NCI-H2081 treated with DMSO at 0.1 percent for 48 hours (cell line): ENCODE measurements around the gene DEFB113.
"Not testable (repeated sequence)": the region's sequence is repeated elsewhere in the genome, so short reads cannot be mapped to it uniquely, and the experiment has no call there.

ENCODE experiments used
- DNase-seq: peaks from one replicate; lab custom pipeline; 2025; lab: John Stamatoyannopoulos, UW

DEFB113 gene, protein sequence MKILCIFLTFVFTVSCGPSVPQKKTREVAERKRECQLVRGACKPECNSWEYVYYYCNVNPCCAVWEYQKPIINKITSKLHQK

DNA sequence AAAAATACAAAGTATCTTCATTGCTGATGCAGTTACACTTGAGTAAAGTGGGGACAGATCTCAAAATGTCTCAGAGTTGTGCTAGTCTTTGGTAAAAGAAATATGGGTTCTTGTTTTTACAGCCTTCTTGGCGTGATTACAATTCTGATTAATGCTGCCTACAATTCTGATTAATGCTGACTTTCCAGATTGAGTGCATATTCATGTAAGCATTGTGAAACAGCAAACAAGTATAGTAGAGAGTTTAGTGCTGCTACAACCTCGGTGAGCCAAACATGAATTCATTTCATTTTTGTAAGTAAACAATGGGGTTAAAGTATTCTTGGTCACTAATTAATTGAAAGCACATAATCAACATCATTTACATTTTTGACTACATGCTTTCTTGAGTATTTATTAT is at the start of gene DEFB113:
Gene DEFB113, minus strand, starts transcription at position 21 of the 400 bp plus-strand sequence. Its CDS starts 0 bp downstream, at position 21.
- DNase-seq = no peak

DNA sequence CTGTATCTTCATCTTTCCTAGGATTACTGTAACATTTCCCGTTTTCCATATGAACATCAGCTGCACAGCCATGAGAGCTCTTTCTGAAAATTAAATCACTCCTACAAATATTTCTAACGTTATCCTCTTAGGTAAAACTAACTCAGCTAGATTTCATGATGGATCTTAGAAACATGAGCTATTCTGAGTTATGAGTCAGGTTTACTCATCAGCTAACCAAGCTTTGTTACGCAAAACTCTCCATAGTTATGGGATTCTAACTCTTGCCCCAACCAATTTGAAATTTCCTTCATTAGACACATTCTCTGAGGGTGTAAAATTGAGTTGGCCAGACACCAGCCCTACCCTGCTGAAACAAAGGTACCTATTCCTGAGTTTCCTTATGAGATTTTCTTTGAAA is 38.4 kb upstream of the DEFB113 start:
- DNase-seq = no peak

DNA sequence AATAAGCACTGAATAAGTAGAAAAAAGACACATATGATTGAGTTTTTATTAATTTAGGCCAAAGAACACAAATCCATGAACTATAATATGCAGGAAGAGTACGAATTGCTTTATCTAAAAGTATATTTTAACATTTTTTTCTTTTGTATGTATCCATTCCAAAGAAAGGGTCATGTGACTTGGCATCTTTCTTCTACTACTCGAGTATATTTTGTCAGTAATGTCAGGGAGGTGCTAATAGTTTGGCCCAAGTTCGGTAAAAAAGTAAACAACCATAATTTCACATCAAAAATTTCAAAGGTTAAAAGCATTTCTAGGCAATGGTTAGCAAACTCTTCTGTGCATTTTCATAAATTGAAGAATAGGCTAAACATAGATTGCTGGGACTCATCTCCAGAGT is 33.7 kb upstream of the DEFB113 start:
- DNase-seq = no peak

DNA sequence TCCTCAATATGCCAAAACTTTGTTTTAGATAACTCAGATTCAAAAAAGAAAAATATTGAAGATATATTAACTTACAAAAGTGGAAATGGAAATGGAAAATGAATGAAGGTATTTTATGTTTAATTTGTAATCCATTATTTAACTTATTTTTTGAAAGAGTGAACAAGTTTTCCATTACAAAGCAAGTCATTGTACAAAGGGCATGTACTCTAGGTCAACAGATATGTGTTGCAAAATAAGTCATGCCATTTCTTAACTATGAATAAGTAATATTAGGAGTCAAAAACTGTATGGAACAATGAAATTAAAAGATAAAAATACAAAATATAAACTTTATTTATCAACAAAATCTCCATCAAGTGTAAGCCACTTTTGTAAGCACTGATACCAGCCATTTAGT is 25.9 kb upstream of the DEFB113 start:
- no peak for DNase-seq

DNA sequence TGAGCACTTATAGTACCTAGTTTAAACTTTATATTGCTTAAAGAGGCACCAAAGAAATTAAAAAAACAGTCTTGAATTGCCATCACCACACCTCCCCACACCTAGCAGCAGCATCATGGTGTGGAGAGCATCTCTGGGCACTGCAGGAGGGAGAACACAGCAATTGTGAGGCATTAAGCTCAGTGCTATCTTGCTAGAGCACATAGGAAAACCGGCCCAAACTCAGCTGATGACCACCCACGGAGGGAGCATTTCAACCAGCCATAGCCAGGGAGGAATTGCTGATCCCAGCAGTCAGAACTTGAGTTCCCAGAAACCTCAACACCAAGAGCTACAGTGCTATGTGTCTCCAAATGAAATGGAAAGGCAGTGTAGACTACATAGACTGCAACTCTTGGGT is 19.5 kb upstream of the DEFB113 start:
- no peak for DNase-seq

DNA sequence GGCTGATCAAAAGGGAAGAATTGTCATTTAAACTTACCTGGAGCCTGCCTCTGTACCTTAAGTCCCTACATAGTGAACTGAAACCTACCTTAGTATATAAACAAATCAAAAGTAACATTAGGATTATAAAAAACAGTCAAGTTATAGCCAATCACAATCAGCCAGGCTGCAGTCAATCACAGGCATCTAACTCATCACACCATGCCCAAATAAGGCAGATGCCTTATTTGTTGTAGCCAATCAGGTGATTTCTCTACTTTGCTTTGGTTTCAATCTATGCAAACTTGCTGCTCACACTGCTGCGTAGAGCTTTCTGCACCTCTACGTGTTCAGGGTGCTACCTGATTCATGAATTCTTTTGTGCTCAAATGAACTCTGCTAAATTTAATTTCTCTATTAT is 18.3 kb upstream of the DEFB113 start:
- DNase-seq = no peak

DNA sequence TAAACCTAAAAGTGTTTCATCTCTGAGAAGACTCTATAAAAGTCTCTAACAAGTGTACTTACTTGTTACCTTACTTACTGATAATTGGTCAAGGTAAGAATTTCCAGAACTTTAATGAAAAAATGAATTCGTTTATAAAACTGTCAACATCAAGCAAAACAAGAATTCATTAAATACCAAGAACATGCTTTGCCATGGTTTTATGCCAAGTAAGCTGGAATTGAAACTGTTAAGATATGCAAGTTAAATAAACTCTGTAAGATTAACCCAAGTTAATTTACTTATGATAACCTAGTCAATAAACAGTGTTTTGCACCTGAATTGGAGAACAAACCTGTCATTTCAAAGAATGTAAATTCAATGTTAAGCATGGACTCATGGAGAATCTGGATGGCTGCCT is 17.1 kb upstream of the DEFB113 start:
- DNase-seq = no peak

DNA sequence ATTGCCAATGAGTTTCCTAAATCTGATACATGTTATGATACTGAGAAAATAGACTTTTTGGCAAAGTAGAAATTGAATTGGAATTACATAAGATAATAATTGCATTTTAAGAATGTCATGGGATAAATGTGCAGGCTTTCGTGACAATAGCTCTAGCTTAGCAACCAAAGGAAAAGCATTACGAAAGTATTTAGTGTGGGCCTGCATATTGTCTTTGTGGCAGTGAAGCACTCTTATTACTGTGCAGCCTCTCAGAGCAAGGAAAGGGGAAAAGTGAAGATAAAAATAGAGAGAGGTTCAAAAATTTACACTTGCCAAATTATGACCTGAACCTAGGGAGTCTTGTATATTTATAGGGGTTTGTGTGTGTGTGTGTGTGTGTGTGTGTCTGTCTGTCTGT is 12.6 kb upstream of the DEFB113 start:
- no peak for DNase-seq

DNA sequence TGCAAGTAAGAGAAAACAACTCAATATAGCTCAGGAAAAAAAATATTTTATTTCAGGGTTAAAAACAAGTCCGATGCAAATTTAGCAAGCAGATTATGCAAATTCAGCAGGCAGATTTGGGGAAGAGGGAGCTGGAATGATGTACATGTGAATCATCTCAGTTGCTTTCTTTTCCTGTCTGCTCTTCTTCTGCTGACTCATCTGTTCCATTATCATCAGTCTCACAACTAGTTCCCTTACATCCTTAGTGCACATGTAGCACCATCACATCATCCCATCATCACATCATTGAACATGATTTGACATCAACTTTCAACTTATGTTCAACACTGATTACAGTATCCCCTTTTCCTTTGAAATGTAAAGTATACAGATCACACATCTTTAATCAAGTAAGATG is 11.5 kb upstream of the DEFB113 start:
- DNase-seq = no peak

DNA sequence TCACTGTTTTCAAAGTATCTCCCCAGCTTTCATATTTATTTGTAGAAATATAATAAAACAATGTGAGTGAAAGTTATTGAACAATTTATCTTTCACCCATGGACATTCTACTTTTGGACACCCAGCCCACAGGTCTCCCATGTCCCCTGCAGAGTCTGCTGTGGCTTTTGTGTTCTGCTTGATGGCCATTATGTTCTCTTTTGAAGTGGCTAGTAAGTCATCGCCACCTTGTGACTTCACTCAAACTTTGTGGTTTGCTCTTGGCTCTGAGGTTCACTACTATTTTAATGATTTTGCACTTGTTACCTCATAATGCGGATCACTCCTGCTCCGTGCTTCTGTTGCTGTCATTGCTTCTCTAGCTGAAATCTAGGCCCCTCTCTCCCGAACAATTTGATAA is 10.2 kb upstream of the DEFB113 start:
- no peak for DNase-seq

DNA sequence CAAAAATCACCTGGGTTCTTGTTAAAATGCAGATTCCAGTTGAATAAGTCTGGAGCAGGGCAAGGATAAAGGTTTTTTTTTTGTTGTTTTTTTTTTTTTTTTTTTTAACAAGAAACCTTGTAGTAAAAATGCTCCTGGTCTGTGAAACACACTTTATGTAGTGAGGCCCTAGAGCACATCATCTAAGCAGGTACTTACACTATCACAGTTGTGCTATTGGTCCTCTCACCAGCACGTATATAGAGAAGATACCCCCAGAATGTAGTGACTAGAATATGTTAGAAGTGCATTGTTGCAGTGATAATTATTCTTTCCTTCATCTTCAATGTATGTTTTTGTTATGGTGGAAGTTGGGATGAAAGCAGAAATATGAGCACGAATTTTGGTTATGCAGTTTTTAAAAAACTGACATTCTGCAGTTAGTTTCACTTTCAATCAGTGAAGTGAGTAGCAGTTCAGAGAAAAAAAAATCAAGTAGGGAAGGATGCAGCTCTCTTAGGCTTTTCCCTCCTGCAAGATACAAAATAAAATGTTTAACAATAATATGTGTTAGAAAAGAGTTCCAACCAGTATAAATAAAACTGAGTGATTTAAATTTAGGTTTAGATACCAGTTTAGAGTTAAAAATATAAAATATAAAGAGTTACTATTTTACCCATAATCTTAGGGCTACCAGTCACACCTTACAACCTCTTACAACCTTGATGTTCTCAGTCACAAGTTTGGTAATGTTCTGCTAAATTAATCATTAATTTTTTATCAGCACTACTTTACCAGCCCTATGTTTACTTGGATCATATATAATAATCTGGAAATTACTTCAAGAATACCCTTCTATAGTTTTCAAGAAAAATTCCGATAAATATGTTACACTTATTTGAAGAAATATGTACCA is 9.2 kb upstream of the DEFB113 start:
- no peak for DNase-seq

DNA sequence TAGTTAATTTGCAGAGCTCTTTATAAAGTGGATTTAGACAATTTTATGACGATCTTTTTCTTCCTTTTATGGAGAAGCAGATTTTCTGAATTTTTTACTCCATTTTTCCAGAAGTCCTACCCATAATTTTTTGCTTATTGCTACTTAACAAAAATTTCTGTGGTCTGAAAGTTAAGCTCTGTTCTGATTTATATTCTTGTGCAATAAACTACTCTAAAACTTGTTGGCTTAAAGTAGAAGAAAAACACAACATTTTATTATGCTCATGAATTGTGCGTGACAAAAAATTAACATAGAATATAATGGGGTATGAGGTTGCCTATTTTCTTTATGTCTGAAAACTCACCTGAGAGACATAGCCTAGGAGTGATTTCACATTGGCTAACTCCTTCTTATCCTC is 2.6 kb downstream of the DEFB113 start:
- no peak for DNase-seq

DNA sequence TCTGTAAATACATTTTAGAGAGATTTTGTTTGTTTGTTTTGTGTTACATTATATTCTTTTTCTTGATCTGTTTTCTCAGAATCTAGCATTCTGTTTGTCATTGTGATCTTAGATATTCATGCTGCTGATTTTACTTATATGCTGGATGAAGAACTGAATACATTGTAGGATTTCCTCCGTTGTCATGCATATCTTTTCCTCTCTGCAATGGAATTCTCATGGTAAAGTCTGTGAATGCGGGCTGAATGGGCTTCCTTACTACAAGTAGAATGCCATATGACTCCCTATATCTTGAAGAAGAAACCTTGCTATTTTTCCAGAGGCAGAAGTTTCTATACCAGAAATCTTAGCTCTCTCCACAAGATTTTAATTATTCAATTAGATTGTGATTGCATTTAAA is 3.1 kb downstream of the DEFB113 start:
- DNase-seq = no peak

DNA sequence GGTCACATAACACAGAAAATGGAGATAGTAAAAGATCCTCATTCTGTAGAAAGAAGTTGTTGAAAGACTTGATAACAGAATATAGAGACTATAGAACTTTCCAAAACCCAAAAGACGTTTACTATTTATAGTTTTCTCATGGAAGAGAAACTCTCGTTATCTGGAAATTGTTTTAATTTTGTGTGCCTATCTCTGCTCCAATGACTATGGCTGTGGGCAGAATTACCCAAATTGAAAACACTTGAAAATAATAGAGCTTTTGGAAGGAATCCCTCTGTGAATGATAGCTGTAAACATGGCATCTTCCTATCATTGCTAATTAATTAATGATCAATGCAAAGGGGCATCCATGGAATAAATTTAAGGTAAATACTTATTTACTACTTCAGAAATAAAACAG is 5.4 kb downstream of the DEFB113 start, which contains the start of gene DEFB114:
Gene DEFB114, minus strand, starts transcription at position 101 of the 400 bp plus-strand sequence. Its CDS starts 59 bp downstream, at position 42.
- DNase-seq = no peak

DNA sequence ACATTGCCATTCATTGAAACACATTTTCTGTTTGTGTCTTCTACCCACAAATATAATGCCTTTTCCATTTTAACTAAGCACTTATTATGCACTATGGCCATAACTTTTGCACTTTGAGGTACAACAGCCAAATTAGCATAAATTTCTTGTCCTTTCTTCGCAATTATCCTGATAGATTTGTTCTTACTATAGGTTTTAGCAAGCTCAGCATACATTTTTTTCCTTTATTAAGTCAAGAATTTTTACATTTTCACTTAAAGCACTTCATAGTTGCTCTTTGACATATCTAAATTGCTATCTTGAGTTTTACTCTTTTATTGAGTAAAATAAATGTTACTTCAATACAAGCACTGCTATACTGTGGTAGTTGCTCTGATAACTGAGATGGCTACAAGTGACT is 11.2 kb downstream of the DEFB113 start:
- DNase-seq = no peak

DNA sequence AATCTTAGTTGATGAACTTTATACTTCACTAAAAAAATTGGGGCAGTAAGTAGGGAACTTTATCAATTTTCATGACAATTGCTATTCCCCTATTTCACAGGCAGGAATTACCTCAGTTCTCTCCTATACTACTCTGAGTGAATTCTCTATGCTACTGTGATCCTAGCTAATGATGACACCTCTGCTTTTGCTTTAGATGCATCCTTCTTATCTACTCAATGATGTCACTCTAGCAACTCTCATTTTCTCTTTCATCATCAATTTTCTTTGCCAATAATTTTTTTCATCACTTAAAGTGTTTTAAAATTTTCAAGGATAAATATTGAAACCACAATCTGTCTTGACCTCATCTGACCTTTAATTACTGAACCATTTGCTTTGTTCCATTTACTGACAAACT is 13.6 kb downstream of the DEFB113 start:
- DNase-seq = no peak

DNA sequence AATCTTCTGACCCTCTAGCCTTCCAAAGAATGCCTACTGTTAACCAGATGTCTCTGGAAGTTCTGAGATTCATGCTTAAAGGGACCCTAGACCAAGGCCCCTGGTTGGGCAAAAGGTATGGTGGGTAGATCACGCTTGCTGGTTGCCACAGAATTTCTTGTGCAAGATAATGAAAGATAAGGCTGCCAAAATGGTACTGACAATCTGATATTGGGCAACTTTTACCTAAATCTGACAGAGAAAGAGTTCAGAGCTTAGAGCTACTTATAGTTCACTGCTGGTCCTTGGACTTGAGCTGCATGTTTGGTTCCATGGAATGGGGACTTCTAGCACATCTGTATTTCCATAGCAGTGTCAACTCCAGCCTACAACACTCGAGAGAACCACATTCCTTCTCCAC is 17.5 kb downstream of the DEFB113 start:
- DNase-seq = no peak

DNA sequence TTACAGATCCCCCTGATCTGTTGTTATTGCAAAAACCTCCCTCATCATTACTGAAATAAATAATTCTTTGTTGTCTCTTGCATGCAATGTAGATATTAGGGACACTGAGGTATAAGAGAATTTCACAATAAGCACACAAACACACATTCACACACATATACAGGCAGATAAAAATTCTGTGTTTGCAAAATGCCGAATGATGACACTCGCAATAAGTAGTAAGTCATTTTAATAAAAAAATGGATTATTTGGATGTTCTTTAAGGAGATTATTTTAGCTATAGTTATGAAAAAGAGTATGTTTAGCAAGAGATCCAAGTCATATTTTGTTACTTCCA is 19.0 kb downstream of the DEFB113 start:
- no peak for DNase-seq

DNA sequence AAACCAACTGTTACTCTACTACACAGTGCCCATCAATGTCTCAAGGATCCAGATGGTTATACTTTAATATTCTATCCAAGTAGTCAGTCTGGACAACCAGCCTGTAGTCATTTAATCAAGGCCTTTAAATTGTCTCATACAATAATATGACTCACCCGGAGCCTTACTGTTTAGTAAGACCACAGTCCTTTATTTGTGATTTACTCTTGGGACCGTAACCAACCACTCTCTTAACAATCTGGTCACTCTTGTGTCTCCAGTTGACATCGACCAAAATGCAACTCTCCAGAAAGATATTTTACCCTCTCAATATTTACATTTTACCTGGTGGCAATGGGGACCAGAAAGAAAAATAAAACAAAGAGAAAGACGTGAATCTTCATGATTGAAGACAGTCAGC is 20.4 kb downstream of the DEFB113 start:
- DNase-seq = no peak

DNA sequence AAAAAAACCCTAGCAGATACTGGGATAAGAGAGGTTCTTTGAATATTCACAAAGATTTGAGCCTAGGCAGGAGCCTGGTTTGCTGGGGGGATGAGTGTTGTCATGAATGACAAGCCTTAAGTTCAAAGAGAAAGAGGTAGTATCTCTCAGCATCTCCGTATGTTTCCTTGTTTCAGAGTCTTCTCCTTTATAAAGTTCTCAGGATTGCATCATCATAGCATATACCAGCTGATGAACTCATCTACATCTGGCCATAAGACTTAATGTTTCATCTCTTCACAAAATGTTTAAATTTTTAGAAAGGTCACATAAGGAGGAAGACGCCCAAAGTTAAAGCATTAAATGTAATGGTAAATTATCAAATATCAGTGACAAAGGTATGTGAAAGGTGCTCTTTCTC is 22.6 kb downstream of the DEFB113 start:
- no peak for DNase-seq

DNA sequence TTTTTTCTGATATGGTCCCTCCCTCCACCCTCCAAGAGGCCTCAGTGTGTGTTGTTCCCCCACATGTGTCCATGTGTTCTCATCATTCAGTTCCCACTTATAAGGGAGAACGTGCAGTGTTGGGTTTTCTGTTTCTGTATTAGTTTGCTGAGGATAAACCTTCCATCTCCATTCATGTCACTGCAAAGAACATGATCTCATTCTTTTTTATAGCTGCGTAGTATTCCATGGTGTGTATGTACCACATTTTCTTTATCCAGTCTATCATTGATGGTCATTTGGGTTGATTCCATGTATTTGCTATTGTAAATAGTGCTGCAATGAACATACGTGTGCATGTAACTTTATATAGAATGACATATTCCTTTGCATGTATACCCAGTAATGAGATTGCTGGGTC is 25.4 kb downstream of the DEFB113 start:
- not testable (repeated sequence) for DNase-seq

DNA sequence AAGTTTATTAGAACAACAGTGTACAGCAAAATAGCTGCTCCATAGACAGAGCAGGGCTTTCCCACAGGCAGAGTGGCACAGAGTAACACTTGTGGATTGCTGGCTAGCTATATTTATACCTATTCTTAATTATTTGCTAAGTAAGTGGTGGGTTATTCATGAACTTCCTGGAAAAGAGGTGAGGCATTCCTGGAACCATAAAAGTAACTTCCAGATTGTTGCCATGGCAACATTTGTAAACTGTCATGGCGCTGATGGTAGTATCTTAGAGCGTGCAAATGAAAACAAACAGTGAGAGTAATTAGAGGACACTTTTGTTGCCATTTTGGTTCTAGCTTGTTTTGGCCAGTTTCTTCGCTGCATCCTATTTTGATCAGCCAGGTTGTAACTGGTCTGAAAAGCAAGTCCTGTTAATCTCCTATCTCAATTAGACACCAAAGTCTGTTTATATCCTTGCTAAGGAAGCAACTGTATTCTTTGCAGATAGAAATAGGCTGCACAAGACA is 29.4 kb downstream of the DEFB113 start:
- DNase-seq = no peak

DNA sequence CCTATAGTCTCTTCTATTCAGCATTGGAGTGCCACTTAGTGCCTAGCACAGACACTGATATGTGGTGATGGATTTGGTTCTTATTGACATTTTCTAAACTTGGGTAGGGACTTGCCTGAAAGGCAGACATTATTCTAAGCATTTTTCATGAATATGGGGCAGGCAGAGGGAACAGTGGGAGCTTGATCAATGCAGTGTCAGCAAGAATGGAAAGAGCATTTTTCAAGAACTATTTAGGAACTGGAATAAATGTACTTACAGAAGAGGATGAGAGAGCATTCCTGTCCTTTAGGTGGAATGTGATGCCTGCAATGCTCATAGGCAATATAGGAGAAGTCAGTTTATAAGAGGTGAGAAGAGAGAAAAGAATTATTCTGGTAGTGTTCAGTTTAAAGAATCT is 31.6 kb downstream of the DEFB113 start:
- no peak for DNase-seq

DNA sequence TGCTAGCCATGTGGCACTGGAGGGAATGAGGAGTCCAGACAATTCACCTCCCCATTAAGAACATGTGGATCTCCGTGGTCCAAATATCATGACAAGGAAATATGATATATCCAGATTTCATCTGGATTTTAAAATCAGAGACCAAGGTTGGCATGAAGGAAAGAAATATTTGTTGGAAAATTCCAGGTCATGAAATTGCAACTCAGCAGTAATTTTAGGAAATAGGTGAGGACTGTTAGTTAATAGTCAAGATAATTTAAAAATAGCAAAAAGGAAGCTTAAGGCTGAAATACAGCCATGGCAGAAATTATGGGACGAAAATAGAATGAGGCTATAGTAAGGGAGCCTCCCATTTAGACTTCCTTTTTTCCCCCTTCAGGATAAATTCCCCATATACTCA is 32.4 kb downstream of the DEFB113 start:
- DNase-seq = no peak
